T-helper 1 cell treated with Interleukin-12 subunit alpha and Interleukin-12 subunit beta and Interleukin-4 antibody, amounts not matched to agents 30 ng/mL and 1 ng/mL, for 36 hours (primary cell): Measurements from ENCODE around the gene ATOSA. TPM values are rescaled to one million over a fixed set of nuclear protein-coding genes. Genes with fewer than 3 reads are reported as not detected.

Source experiments
- intact Hi-C: fragments of 100-400 bp; cut with micrococcal nuclease; formaldehyde crosslinking; loops from one replicate; pipeline ENCODE4 v1.15.1; 2024
- total RNA-seq: library from RNA; stranded (reverse); gene quantifications from 2 replicates; pipeline ENCODE4 v1.2.3, GENCODE V29; 2022

Gene ATOSA
- total RNA-seq, 1 donor from 2014 or later, result 42.8 TPM

GRCh38 chr15:52689562-52689961 is 10.4 kb upstream of the ATOSA start:
- intact Hi-C loops, result no loop called here

GRCh38 chr15:52683580-52683979 is 4.4 kb upstream of the ATOSA start:
- intact Hi-C loops, result no loop called here

GRCh38 chr15:52682781-52683180 is 3.6 kb upstream of the ATOSA start:
- intact Hi-C loops, result no loop called here

- intact Hi-C loops, result no loop called here
Observed at GRCh38 chr15:52682200-52682599, 3.0 kb upstream of the ATOSA start.

GRCh38 chr15:52681441-52681840 is 2.3 kb upstream of the ATOSA start:
- intact Hi-C loops, result no loop called here

GRCh38 chr15:52680761-52681160 is 1.6 kb upstream of the ATOSA start:
- intact Hi-C loops, result no loop called here

- intact Hi-C loops, result no loop called here
Observed at GRCh38 chr15:52680041-52680391, 828 bp upstream of the ATOSA start.

GRCh38 chr15:52678468-52679231 is 538 bp downstream of the ATOSA start:
- intact Hi-C loops, result loop anchor here (1.0 to 5.0 kb wide), 12 partner anchors 109 to 941 kb away; partner anchors contain the start of genes ARPP19, LEO1, LYSMD2 and MYO5A

- intact Hi-C loops, result loop anchor here (1.0 to 5.0 kb wide), 10 partner anchors 19 to 941 kb away; partner anchors contain the start of genes LEO1 and LYSMD2
Observed at GRCh38 chr15:52677593-52678467, 1.4 kb downstream of the ATOSA start.

GRCh38 chr15:52674831-52675230 is 4.4 kb downstream of the ATOSA start:
- intact Hi-C loops, result loop anchor here (5.0 kb wide), 2 partner anchors 193 to 703 kb away; partner anchors contain the start of gene LEO1

GRCh38 chr15:52673734-52674133 is 5.5 kb downstream of the ATOSA start:
- intact Hi-C loops, result no loop called here

GRCh38 chr15:52673312-52673711 is 5.9 kb downstream of the ATOSA start:
- intact Hi-C loops, result no loop called here

GRCh38 chr15:52672661-52673060 is 6.5 kb downstream of the ATOSA start:
- intact Hi-C loops, result no loop called here

- intact Hi-C loops, result no loop called here
Observed at GRCh38 chr15:52670087-52670486, 9.1 kb downstream of the ATOSA start.

- intact Hi-C loops, result no loop called here
Observed at GRCh38 chr15:52668133-52668532, 11.1 kb downstream of the ATOSA start.

GRCh38 chr15:52667597-52667996 is 11.6 kb downstream of the ATOSA start:
- intact Hi-C loops, result no loop called here

GRCh38 chr15:52663536-52664294 is 15.5 kb downstream of the ATOSA start:
- intact Hi-C loops, result no loop called here

GRCh38 chr15:52661909-52662308 is 17.3 kb downstream of the ATOSA start:
- intact Hi-C loops, result no loop called here

- intact Hi-C loops, result no loop called here
Observed at GRCh38 chr15:52660192-52660591, 19.0 kb downstream of the ATOSA start.

GRCh38 chr15:52658955-52659354 is 20.2 kb downstream of the ATOSA start:
- intact Hi-C loops, result loop anchor here (1.0 kb wide), 1 partner anchor 18 kb away; no protein-coding TSS in a partner anchor

- intact Hi-C loops, result no loop called here
Observed at GRCh38 chr15:52657338-52657737, 21.9 kb downstream of the ATOSA start.
